H1 (cell line): ENCODE results near the gene PLEKHA4. TPM values are rescaled to one million over a fixed set of nuclear protein-coding genes. Genes with fewer than 3 reads are reported as not detected.

ENCODE experiments used
- KDM1A ChIP-seq: fragments of 200-600, 300-600 bp; sonication (generic); IDR thresholded peaks from 2 replicates; pipeline ENCODE4 v1.7.1; 2016; ENCODE audit warnings: mild to moderate bottlenecking, low read length, borderline replicate concordance
- TCF12 ChIP-seq: IDR thresholded peaks from 2 replicates; pipeline ENCODE4 v1.6.1; 2011; ENCODE audit warnings: low read depth, mild to moderate bottlenecking, low read length
- polyA plus RNA-seq, 7 experiments: library from polyadenylated mRNA; depleted of rRNA in 3 of 7; stranded (reverse) in 5 of 7; unstranded in 2 of 7; fragments of >200 nt in 5 of 7; fragments of 200-250 nt in 2 of 7; gene quantifications; 1 replicate in 5 of 7; 2 replicates in 1 of 7; 4 replicates in 1 of 7; pipeline versions ENCODE4 v1.2.1 to v1.2.3, GENCODE V29; 2011 to 2013; ENCODE audit warnings: missing spikeins in 2 of 7, mixed read lengths in 2 of 7
- total RNA-seq: library from RNA; stranded (reverse); fragmentation: NEBNext Ultra II Directional; extraction: Animal tissue kit (Norgen Biotek cat#: 25700); gene quantifications from 2 replicates; pipeline ENCODE4 v1.2.1, GENCODE V29; 2021

Gene PLEKHA4
- total and polyA plus RNA-seq, 2 of the 8 experiments (the other 6 are each of a cell fraction or from before 2014, with no cell fraction given), result 8.2 to 18.0 TPM

- TF ChIP-seq KDM1A, result no peak
- TF ChIP-seq TCF12, result no peak
Measured at GRCh38 chr19:48895226-48895625, 26.8 kb upstream of the PLEKHA4 start (continued).
